ENCODE data around the gene DNAH2. TPM values are rescaled to one million over a fixed set of nuclear protein-coding genes. Genes with fewer than 3 reads are reported as not detected.

The DNAH2 gene
- total RNA-seq, 1 experiment from 2014 or later, result 0.15 TPM

GRCh38 chr17:7767004-7767403 is 49.5 kb downstream of the DNAH2 start:
- H3K9me3 Mint-ChIP-seq, result peaks cover 0 to 3% of the 10 kb centered on the region in 2 experiments; a peak in 3 of 5 replicates

More at GRCh38 chr17:7767004-7767403, 49.5 kb downstream of the DNAH2 start:
- Histone ChIP-seq H2AFZ (ENCODE audit: low read length) (no peak overlapping the region), H3K9ac (ENCODE audit: extremely low read depth, insufficient read length, low read length) (no peak overlapping the region), H3K4ac (ENCODE audit: low read depth, low read length) (no peak overlapping the region), H2BK12ac (ENCODE audit: insufficient read length, low read depth, low read length) (no peak overlapping the region), H3K79me1 (ENCODE audit: insufficient read depth, low read depth, low read length, poor library complexity, severe bottlenecking) (no peaks in the 10 kb centered on the region), H3K14ac (ENCODE audit: insufficient read depth, low read length) (no peak overlapping the region), H4K20me1 (ENCODE audit: control insufficient read depth, insufficient read depth, insufficient read length) (no peaks in the 10 kb centered on the region), H3K23ac (ENCODE audit: insufficient read length, low read depth, low read length) (no peak overlapping the region), H4K8ac (replicated peaks; ENCODE audit: insufficient read length, low read depth, low read length) (no peak overlapping the region), H3K23me2 (ENCODE audit: insufficient read length, low read depth, low read length, poor library complexity, severe bottlenecking) (no peaks in the 10 kb centered on the region), H3K27me3 (ENCODE audit: insufficient read depth, low read length) (no peaks in the 10 kb centered on the region), H3K9me3 (ENCODE audit: control insufficient read depth, low read depth, low read length) (no peaks in the 10 kb centered on the region), H2BK15ac (ENCODE audit: low read depth, low read length) (no peak overlapping the region), H3K56ac (ENCODE audit: insufficient read length, low read depth, low read length) (no peak overlapping the region), H4K91ac (ENCODE audit: insufficient read length, low read depth, low read length) (no peak overlapping the region), H3K79me2 (ENCODE audit: insufficient read depth, low read length) (no peaks in the 10 kb centered on the region), H3K27ac (ENCODE audit: insufficient read length, low read depth, low read length) (no peak overlapping the region), H2BK120ac (ENCODE audit: low read depth, low read length, poor library complexity, severe bottlenecking) (no peak overlapping the region), H3K4me2 (ENCODE audit: insufficient read depth, insufficient read length, low read length) (no peak overlapping the region), H3T11ph (ENCODE audit: low read length) (no peak overlapping the region), H4K5ac (ENCODE audit: insufficient read length, low read depth, low read length) (no peak overlapping the region), H2BK5ac (ENCODE audit: insufficient read length, low read length) (no peak overlapping the region), H3K4me1 (ENCODE audit: insufficient read depth, low read length) (no peaks in the 10 kb centered on the region), H3K18ac (ENCODE audit: insufficient read length, low read depth, low read length) (no peak overlapping the region), H2BK20ac (ENCODE audit: low read depth, low read length, poor library complexity, severe bottlenecking) (no peak overlapping the region), H2AK5ac (ENCODE audit: insufficient read length, low read length) (no peak overlapping the region)
- Mint-ChIP-seq H3K36me3 (ENCODE audit: insufficient read depth in 1 of 3, low read depth in 3 of 3) (no peaks in the 10 kb centered on the region), H3K27ac (no peak overlapping the region), H3K4me3 (no peak overlapping the region), H3K27me3 (ENCODE audit: low read depth) (peaks cover 23% of the 10 kb centered on the region), H3K4me1 (peaks cover 5 to 6% of the 10 kb centered on the region in 2 experiments; a peak in 2 of 4 replicates)
- WGBS (ENCODE audit: extremely low coverage, insufficient read length, low lambda C conversion rate), result no CpG with 5 or more reads among the region's 10 CpGs
- TF ChIP-seq CTCF (conservative IDR thresholded peaks at IDR 0.05), result no peak
- DNase-seq, result no peak
